Renal cortex interstitium (tissue), 11 donors: ENCODE data around the gene C6orf136. TPM values are rescaled to one million over a fixed set of nuclear protein-coding genes. Genes with fewer than 3 reads are reported as not detected.

Experiments used
- DNase-seq, 11 donors: peaks; one replicate each; pipeline ENCODE4 v3.0.0-alpha.2; 2013; ENCODE audit warnings: low read depth in 9 of 11, low spot score in 4 of 11; ENCODE audit errors: extremely low read depth in 1 of 11
- polyA plus RNA-seq, 3 donors: library from polyadenylated mRNA; unstranded; fragments of 120-200 nt; gene quantifications; one replicate each; pipeline ENCODE4 v1.2.1, GENCODE V29; 2013; ENCODE audit not compliant: insufficient read length in 3 of 3

Gene C6orf136
- polyA plus RNA-seq, 3 donors, result 18.2 to 29.8 (median 18.6) TPM

- DNase-seq, result no peak
These were observed 35.5 kb downstream of the C6orf136 start for GRCh38 chr6:30682143-30683117.

GRCh38 chr6:30683183-30683979 is 36.4 kb downstream of the C6orf136 start:
- no peak for DNase-seq

GRCh38 chr6:30683980-30684338 is 37.0 kb downstream of the C6orf136 start:
- DNase-seq, result no peak

GRCh38 chr6:30684386-30685156 is 37.6 kb downstream of the C6orf136 start:
- no peak for DNase-seq

GRCh38 chr6:30685157-30686008 is 38.5 kb downstream of the C6orf136 start:
- DNase-seq, result no peak

GRCh38 chr6:30686009-30686907 is 39.3 kb downstream of the C6orf136 start, which contains the start of gene PPP1R18:
Gene PPP1R18, minus strand, starts transcription at chr6:30686645. Its CDS starts 627 bp downstream, at chr6:30686018.
- peak in 1 of 11 donors; percentile 56 for DNase-seq

GRCh38 chr6:30686908-30687658 is 40.1 kb downstream of the C6orf136 start:
- DNase-seq, result peak in 9 of 11 donors; percentile 76 to 88 (median 84)

GRCh38 chr6:30687659-30688431 is 40.9 kb downstream of the C6orf136 start:
- DNase-seq, result no peak

GRCh38 chr6:30688569-30688968 is 41.6 kb downstream of the C6orf136 start:
- no peak for DNase-seq

- no peak for DNase-seq
These were observed 42.3 kb downstream of the C6orf136 start for GRCh38 chr6:30689022-30689865.

- DNase-seq, result no peak
These were observed 43.1 kb downstream of the C6orf136 start for GRCh38 chr6:30689985-30690384.

- peak in 10 of 11 donors; percentile 79 to 90 (median 84) for DNase-seq
These were observed 43.7 kb downstream of the C6orf136 start, which contains the start of gene NRM for GRCh38 chr6:30690403-30691207. Gene NRM, minus strand, starts transcription at chr6:30690984. Its CDS starts 10 bp downstream, at chr6:30690974.

GRCh38 chr6:30691208-30691847 is 44.4 kb downstream of the C6orf136 start:
- DNase-seq, result no peak

GRCh38 chr6:30696432-30696831 is 49.5 kb downstream of the C6orf136 start:
- DNase-seq, result no peak
